ENCODE data around the gene ADAT1. TPM values are rescaled to one million over a fixed set of nuclear protein-coding genes. Genes with fewer than 3 reads are reported as not detected.
A peak's percentile ranks its signal among the peaks of the same experiment; 100 is the strongest.

ADAT1 gene
- total and polyA plus RNA-seq, 10 of the 15 experiments (the other 5 are each of a cell fraction or from before 2014, with no cell fraction given), result 26.2 to 77.4 (median 55.8) TPM

DNA sequence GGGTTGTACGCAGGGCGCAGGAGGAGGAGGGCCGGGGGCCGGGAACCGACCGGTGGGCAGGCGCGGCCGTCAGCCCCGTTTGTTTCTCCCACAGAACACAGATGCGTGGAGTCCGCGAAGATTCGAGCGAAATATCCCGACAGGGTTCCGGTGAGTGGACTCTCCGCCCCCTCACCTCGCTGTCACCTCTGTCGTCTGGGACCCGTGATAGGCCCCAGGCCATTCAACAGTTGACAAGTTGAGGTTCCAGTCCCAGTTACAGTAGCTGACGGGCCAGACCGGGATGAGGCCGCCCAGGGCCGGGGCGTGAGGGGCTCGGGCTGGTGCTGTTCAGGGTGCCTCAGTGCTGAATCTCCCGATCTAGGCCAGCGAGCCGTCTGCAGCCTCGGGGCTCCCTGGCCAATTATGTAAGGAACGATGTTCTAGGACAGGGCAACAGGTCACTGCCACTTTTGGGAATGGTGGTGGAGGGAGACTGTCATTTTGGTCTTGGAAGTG is 56.3 kb downstream of the ADAT1 start:
- RAD21 ChIA-PET (ENCODE audit: unreplicated experiment), result interaction anchor here (0.6 to 5.6 kb wide), 6 partner anchors 11 to 85 kb away, joined by 3 to 44 read pairs (median 12); partner anchors contain the start of genes ADAT1, KARS1, TERF2IP and TMEM231
- DNase-seq (ENCODE audit: low read depth, low spot score), result no peak
- no peak for FAIRE-seq
- Histone ChIP-seq H3K27me3 (replicated peaks in 1 of 2; ENCODE audit: control insufficient read depth in 2 of 2, insufficient read depth in 2 of 2, low read length in 1 of 2) (no peaks in the 10 kb centered on the region), H3K36me3 (ENCODE audit: control insufficient read depth in 2 of 2, insufficient read depth in 2 of 2, low read length in 1 of 2) (peaks cover 0 to 25% of the 10 kb centered on the region in 2 experiments; a peak in 2 of 4 replicates), H3K9me3 (replicated peaks; ENCODE audit: control insufficient read depth, insufficient read depth, low read length) (no peaks in the 10 kb centered on the region), H4K20me1 (ENCODE audit: control insufficient read depth, insufficient read depth) (no peaks in the 10 kb centered on the region), H3K4me3 (peak overlapping the region; percentile 84), H3K9ac (ENCODE audit: control insufficient read depth, insufficient read depth, low read length) (peak overlapping the region; percentile 86), H3K4me1 (ENCODE audit: control insufficient read depth, insufficient read depth, low read length) (peaks cover 36% of the 10 kb centered on the region), H3K79me2 (ENCODE audit: control insufficient read depth, insufficient read depth, low read length) (peaks cover 45% of the 10 kb centered on the region), H3K4me2 (ENCODE audit: control insufficient read depth, insufficient read depth) (peak overlapping the region; percentile 92), H2AFZ (ENCODE audit: control insufficient read depth, low read depth, low read length) (no peak overlapping the region; the same call in 1 of the 2 replicates), H3K27ac (ENCODE audit: control insufficient read depth, insufficient read depth) (peak overlapping the region; percentile 78)
- BruUV-seq (replicated peaks), result no TSS peak
- TF ChIP-seq, protein P1, sequence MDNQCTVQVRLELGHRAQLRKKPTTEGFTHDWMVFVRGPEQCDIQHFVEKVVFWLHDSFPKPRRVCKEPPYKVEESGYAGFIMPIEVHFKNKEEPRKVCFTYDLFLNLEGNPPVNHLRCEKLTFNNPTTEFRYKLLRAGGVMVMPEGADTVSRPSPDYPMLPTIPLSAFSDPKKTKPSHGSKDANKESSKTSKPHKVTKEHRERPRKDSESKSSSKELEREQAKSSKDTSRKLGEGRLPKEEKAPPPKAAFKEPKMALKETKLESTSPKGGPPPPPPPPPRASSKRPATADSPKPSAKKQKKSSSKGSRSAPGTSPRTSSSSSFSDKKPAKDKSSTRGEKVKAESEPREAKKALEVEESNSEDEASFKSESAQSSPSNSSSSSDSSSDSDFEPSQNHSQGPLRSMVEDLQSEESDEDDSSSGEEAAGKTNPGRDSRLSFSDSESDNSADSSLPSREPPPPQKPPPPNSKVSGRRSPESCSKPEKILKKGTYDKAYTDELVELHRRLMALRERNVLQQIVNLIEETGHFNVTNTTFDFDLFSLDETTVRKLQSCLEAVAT (IDR thresholded peaks at IDR 0.05), result peak; percentile 51; the same call in 1 of the 2 replicates
- TF ChIP-seq LARP7 (IDR thresholded peaks at IDR 0.05), result 0 out of 2 replicates have a peak, but pooled peaks have one; percentile 74
- TF ChIP-seq, protein P2, sequence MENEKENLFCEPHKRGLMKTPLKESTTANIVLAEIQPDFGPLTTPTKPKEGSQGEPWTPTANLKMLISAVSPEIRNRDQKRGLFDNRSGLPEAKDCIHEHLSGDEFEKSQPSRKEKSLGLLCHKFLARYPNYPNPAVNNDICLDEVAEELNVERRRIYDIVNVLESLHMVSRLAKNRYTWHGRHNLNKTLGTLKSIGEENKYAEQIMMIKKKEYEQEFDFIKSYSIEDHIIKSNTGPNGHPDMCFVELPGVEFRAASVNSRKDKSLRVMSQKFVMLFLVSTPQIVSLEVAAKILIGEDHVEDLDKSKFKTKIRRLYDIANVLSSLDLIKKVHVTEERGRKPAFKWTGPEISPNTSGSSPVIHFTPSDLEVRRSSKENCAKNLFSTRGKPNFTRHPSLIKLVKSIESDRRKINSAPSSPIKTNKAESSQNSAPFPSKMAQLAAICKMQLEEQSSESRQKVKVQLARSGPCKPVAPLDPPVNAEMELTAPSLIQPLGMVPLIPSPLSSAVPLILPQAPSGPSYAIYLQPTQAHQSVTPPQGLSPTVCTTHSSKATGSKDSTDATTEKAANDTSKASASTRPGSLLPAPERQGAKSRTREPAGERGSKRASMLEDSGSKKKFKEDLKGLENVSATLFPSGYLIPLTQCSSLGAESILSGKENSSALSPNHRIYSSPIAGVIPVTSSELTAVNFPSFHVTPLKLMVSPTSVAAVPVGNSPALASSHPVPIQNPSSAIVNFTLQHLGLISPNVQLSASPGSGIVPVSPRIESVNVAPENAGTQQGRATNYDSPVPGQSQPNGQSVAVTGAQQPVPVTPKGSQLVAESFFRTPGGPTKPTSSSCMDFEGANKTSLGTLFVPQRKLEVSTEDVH (IDR thresholded peaks at IDR 0.05; ENCODE audit: low read depth, partially characterized antibody), result no peak
- TF ChIP-seq SPI1 (IDR thresholded peaks at IDR 0.05; ENCODE audit: borderline replicate concordance, insufficient read depth, low read depth, low read length), result no peak
- TF ChIP-seq, protein P3, sequence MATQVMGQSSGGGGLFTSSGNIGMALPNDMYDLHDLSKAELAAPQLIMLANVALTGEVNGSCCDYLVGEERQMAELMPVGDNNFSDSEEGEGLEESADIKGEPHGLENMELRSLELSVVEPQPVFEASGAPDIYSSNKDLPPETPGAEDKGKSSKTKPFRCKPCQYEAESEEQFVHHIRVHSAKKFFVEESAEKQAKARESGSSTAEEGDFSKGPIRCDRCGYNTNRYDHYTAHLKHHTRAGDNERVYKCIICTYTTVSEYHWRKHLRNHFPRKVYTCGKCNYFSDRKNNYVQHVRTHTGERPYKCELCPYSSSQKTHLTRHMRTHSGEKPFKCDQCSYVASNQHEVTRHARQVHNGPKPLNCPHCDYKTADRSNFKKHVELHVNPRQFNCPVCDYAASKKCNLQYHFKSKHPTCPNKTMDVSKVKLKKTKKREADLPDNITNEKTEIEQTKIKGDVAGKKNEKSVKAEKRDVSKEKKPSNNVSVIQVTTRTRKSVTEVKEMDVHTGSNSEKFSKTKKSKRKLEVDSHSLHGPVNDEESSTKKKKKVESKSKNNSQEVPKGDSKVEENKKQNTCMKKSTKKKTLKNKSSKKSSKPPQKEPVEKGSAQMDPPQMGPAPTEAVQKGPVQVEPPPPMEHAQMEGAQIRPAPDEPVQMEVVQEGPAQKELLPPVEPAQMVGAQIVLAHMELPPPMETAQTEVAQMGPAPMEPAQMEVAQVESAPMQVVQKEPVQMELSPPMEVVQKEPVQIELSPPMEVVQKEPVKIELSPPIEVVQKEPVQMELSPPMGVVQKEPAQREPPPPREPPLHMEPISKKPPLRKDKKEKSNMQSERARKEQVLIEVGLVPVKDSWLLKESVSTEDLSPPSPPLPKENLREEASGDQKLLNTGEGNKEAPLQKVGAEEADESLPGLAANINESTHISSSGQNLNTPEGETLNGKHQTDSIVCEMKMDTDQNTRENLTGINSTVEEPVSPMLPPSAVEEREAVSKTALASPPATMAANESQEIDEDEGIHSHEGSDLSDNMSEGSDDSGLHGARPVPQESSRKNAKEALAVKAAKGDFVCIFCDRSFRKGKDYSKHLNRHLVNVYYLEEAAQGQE (IDR thresholded peaks at IDR 0.05; ENCODE audit: low read depth, low read length), result peak; percentile 84
- peak in 1 of 2 experiments; percentile 14; a peak in 1 of 3 replicates for TF ChIP-seq EGR1 (IDR thresholded peaks at IDR 0.05; ENCODE audit: borderline replicate concordance in 1 of 2, low read depth in 2 of 2, low read length in 2 of 2)
- peak; percentile 53 for TF ChIP-seq MXI1 (IDR thresholded peaks at IDR 0.05; ENCODE audit: low read depth, low read length)
- WGBS (ENCODE audit: insufficient coverage, insufficient replicate concordance, low lambda C conversion rate, missing lambda C conversion rate), result 6% methylated on average over 32 of the region's 32 CpGs
- intact Hi-C loops (cut with micrococcal nuclease; ENCODE audit: unreplicated experiment) (loop anchor here (1.0 kb wide), 1 partner anchor 83 kb away; no protein-coding TSS in a partner anchor), in situ Hi-C loops (cut with MboI) (no loop called here)
- peak; percentile 7 for ATAC-seq
- POLR2A ChIA-PET, result interaction anchor here (1.2 to 11.8 kb wide), 7 partner anchors 10 to 83 kb away, joined by 3 to 116 read pairs (median 11); partner anchors contain the start of genes ADAT1, KARS1, TERF2IP and TMEM231
- CTCF ChIA-PET, result interaction anchor here (0.8 to 5.1 kb wide), 5 partner anchors 16 to 89 kb away, joined by 3 to 43 read pairs (median 4); partner anchors contain the start of gene ADAT1
- SMC1A ChIA-PET (ENCODE audit: uncharacterized antibody, unreplicated experiment), result interaction anchor here (0.7 to 3.7 kb wide), 5 partner anchors 11 to 81 kb away, joined by 3 to 13 read pairs (median 3); partner anchors contain the start of gene TMEM231

All from GM12878 (cell line).